Thyroid gland (tissue), 4 donors: Measurements from ENCODE around the gene WRAP73.

Experiments
- POLR2A ChIP-seq, 2 donors: fragments of 450-650 bp; IDR thresholded peaks; one replicate each; pipeline ENCODE4 v1.6.1; 2017; ENCODE audit warnings: antibody characterized with exemption in 2 of 2, mild to moderate bottlenecking in 2 of 2, moderate library complexity in 1 of 2
- TF ChIP-seq, protein P1 (sequence below), 6 experiments: fragments of 200-600 bp in 3 of 6; fragments of 450-650 bp in 3 of 6; sonication (generic) in 3 of 6; IDR thresholded peaks; one replicate each; pipeline ENCODE4 v1.5.1; 2016 to 2019; ENCODE audit warnings: antibody characterized with exemption in 6 of 6, mild to moderate bottlenecking in 2 of 6, inconsistent platforms in 1 of 6, moderate library complexity in 1 of 6

DNA sequence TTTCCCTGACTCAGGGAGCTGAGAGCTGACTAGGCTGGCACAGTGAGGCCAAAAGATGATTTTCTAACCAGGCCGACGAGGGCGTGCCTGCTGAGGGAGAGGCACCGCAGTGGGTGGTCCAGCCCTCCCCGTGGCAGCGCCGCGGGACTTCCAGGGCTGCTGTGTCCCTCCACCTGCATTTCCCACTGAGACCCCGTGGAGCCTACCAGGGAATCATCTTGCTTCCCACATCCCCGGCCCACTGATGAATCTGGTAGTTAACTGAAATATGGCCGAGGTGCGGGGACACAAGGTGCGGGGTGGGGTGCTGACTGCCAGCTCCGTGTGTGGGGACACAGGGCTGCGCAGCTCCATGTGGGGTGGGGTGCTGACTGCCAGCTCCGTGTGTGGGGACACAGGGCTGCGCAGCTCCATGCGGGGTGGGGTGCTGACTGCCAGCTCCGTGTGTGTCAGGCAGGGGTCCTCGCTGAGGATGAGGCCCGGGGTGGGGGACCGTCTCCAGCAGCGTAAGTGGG is 10.4 kb downstream of the WRAP73 start:
- TF ChIP-seq, protein P1, sequence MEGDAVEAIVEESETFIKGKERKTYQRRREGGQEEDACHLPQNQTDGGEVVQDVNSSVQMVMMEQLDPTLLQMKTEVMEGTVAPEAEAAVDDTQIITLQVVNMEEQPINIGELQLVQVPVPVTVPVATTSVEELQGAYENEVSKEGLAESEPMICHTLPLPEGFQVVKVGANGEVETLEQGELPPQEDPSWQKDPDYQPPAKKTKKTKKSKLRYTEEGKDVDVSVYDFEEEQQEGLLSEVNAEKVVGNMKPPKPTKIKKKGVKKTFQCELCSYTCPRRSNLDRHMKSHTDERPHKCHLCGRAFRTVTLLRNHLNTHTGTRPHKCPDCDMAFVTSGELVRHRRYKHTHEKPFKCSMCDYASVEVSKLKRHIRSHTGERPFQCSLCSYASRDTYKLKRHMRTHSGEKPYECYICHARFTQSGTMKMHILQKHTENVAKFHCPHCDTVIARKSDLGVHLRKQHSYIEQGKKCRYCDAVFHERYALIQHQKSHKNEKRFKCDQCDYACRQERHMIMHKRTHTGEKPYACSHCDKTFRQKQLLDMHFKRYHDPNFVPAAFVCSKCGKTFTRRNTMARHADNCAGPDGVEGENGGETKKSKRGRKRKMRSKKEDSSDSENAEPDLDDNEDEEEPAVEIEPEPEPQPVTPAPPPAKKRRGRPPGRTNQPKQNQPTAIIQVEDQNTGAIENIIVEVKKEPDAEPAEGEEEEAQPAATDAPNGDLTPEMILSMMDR (IDR thresholded peaks at IDR 0.05) = no peak
- TF ChIP-seq POLR2A (IDR thresholded peaks at IDR 0.05) = no peak
